HG02840 (cell line): ENCODE measurements around the gene TBC1D22B.

Experiments
- ATAC-seq: cut with Tn5 transposase; IDR thresholded peaks from one replicate; pipeline ENCODE4 v1.9.1; 2021; ENCODE audit warnings: mild to moderate bottlenecking, moderate library complexity, moderate number of reproducible peaks; ENCODE audit not compliant: unreplicated experiment, low FRiP score

TBC1D22B gene

GRCh38 chr6:37376078-37376743, 118.6 kb downstream of the TBC1D22B start:
- no peak for ATAC-seq

GRCh38 chr6:37381579-37381978, 124.0 kb downstream of the TBC1D22B start:
- no peak for ATAC-seq
